Gastrocnemius medialis (tissue), 4 donors: ENCODE results near the gene TCAF1. TPM values are rescaled to one million over a fixed set of nuclear protein-coding genes. Genes with fewer than 3 reads are reported as not detected.
A peak's percentile ranks its signal among the peaks of the same experiment; 100 is the strongest.

Source experiments
- ATAC-seq, 2 donors: fragments of 150-250 bp; one replicate each; pipeline ENCODE4 v1.9.1; 2016
- DNase-seq, 2 donors: peaks; one replicate each; pipeline ENCODE4 v3.0.0-alpha.2; 2019
- H3K27ac ChIP-seq, 4 donors: fragments of 200-600 bp; sonication (generic); 1 replicate in 1 of 4; 2 replicates in 3 of 4; pipeline ENCODE4 v1.5.1; 2016 to 2018; ENCODE audit warnings: mild to moderate bottlenecking in 2 of 4, moderate library complexity in 1 of 4
- H3K27me3 ChIP-seq, 3 donors: fragments of 200-600 bp; sonication (generic) in 2 of 3; 1 replicate in 1 of 3; 2 replicates in 2 of 3; pipeline versions ENCODE4 v1.5.1 to v1.6.0; 2016 to 2019; ENCODE audit warnings: mild to moderate bottlenecking in 1 of 3, moderate library complexity in 1 of 3
- H3K36me3 ChIP-seq, 2 donors: fragments of 200-600 bp; sonication (generic) in 1 of 2; one replicate each; pipeline ENCODE4 v1.5.1; 2017 to 2018
- H3K4me1 ChIP-seq, 2 donors: fragments of 200-600 bp; sonication (generic) in 1 of 2; one replicate each; pipeline ENCODE4 v1.5.1; 2016 to 2017; ENCODE audit warnings: mild to moderate bottlenecking in 2 of 2
- H3K4me3 ChIP-seq, 4 donors: fragments of 200-600 bp; sonication (generic) in 3 of 4; 1 replicate in 1 of 4; 2 replicates in 3 of 4; pipeline ENCODE4 v1.5.1; 2016 to 2019; ENCODE audit warnings: mild to moderate bottlenecking in 2 of 4
- H3K9me3 ChIP-seq, 3 donors: fragments of 200-600 bp; sonication (generic) in 2 of 3; 1 replicate in 1 of 3; 2 replicates in 2 of 3; pipeline ENCODE4 v1.5.1; 2016 to 2019
- POLR2A ChIP-seq, 2 donors: fragments of 450-650 bp; IDR thresholded peaks; one replicate each; pipeline ENCODE4 v1.6.1; 2017; ENCODE audit warnings: antibody characterized with exemption in 2 of 2, mild to moderate bottlenecking in 2 of 2, moderate library complexity in 2 of 2
- in situ Hi-C, 4 donors: fragments of 200-750 bp; cut with MboI; loops; one replicate each; pipeline versions ENCODE4 v1.15.0 to v1.8.0; 2017; ENCODE audit warnings: low sequenced_read_pairs in 4 of 4
- intact Hi-C: fragments of 100-400 bp; cut with DNase I; formaldehyde crosslinking; loops from one replicate; pipeline ENCODE4 v1.15.1; 2023; ENCODE audit warnings: low total_unique reads
- total RNA-seq, 4 donors: library from RNA; depleted of rRNA; stranded (reverse); fragments of >200 nt; gene quantifications; one replicate each; pipeline versions ENCODE4 v1.1.0 to v1.2.3, GENCODE V29; 2016
- TF ChIP-seq, protein P1 (sequence below), 5 experiments: fragments of 450-650 bp in 3 of 5; fragments of 200-600 bp in 2 of 5; sonication (generic) in 2 of 5; IDR thresholded peaks in 4 of 5; conservative IDR thresholded peaks in 1 of 5; 1 replicate in 4 of 5; 2 replicates in 1 of 5; pipeline ENCODE4 v1.5.1; 2016 to 2019; ENCODE audit warnings: antibody characterized with exemption in 5 of 5, mild to moderate bottlenecking in 3 of 5, moderate library complexity in 3 of 5

TCAF1 gene, protein sequence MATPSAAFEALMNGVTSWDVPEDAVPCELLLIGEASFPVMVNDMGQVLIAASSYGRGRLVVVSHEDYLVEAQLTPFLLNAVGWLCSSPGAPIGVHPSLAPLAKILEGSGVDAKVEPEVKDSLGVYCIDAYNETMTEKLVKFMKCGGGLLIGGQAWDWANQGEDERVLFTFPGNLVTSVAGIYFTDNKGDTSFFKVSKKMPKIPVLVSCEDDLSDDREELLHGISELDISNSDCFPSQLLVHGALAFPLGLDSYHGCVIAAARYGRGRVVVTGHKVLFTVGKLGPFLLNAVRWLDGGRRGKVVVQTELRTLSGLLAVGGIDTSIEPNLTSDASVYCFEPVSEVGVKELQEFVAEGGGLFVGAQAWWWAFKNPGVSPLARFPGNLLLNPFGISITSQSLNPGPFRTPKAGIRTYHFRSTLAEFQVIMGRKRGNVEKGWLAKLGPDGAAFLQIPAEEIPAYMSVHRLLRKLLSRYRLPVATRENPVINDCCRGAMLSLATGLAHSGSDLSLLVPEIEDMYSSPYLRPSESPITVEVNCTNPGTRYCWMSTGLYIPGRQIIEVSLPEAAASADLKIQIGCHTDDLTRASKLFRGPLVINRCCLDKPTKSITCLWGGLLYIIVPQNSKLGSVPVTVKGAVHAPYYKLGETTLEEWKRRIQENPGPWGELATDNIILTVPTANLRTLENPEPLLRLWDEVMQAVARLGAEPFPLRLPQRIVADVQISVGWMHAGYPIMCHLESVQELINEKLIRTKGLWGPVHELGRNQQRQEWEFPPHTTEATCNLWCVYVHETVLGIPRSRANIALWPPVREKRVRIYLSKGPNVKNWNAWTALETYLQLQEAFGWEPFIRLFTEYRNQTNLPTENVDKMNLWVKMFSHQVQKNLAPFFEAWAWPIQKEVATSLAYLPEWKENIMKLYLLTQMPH
- 10 to 100 TPM; 31.4 to 43.0 (median 32.9) TPM for total RNA-seq

GRCh38 chr7:143901668-143902331, at the start of gene TCAF1:
Gene TCAF1 (minus strand): TSS chr7:143902176. CDS start chr7:143876608, 25,568 bp downstream.
- H3K4me3 ChIP-seq, result peak within 1 kb of the TSS; percentile 80 to 99 (median 94)
- TF ChIP-seq POLR2A (IDR thresholded peaks at IDR 0.05), result peak; percentile 65 to 71
- TF ChIP-seq, protein P1, sequence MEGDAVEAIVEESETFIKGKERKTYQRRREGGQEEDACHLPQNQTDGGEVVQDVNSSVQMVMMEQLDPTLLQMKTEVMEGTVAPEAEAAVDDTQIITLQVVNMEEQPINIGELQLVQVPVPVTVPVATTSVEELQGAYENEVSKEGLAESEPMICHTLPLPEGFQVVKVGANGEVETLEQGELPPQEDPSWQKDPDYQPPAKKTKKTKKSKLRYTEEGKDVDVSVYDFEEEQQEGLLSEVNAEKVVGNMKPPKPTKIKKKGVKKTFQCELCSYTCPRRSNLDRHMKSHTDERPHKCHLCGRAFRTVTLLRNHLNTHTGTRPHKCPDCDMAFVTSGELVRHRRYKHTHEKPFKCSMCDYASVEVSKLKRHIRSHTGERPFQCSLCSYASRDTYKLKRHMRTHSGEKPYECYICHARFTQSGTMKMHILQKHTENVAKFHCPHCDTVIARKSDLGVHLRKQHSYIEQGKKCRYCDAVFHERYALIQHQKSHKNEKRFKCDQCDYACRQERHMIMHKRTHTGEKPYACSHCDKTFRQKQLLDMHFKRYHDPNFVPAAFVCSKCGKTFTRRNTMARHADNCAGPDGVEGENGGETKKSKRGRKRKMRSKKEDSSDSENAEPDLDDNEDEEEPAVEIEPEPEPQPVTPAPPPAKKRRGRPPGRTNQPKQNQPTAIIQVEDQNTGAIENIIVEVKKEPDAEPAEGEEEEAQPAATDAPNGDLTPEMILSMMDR (IDR thresholded peaks at IDR 0.05 in 4 of 5, conservative IDR thresholded peaks at IDR 0.05 in 1 of 5), result peak in 3 of 5 experiments; percentile 20 to 23 (median 21)
- H3K27ac ChIP-seq, result peak within 1 kb of the TSS; percentile 86 to 97 (median 94)
- peaks cover 21 to 32% of the 10 kb centered on the region in 2 donors for H3K4me1 ChIP-seq
- no peaks in the 10 kb centered on the region for H3K27me3 ChIP-seq
- in situ Hi-C loops (no loop called here), intact Hi-C loops (loop anchor here (2.0 to 10.0 kb wide), 2 partner anchors 19 to 517 kb away; partner anchors contain the start of gene ZYX)
- no peaks in the 10 kb centered on the region for H3K9me3 ChIP-seq
- H3K36me3 ChIP-seq, result no peaks in the 10 kb centered on the region
- ATAC-seq, result peak; percentile 96 to 97
- DNase-seq, result peak; percentile 94

DNA sequence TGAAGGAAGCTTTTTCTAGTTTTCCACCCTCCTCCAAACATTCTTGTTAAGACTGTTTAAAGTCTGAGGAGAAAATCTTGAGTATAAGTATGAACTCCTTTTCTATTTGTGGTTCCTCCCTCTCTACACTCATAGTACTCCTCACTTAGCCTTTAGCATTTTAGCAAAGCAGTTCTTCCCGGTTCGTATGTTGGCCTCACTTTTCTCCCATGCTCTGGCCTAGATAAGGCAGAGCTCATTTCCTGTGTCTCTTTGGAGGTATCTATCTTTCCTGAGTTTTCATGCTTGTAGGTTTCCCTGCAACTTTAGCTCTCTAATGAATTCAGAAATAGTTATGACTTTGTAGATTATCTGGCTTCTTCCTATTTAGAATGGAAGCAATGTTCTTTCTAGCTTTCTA, 46.8 kb upstream of the TCAF1 start:
- no peak for ATAC-seq
- intact Hi-C loops (no loop called here), in situ Hi-C loops (no loop called here)
- Histone ChIP-seq H3K36me3 (no peaks in the 10 kb centered on the region), H3K4me3 (no peak overlapping the region), H3K4me1 (no peaks in the 10 kb centered on the region), H3K27me3 (no peaks in the 10 kb centered on the region), H3K27ac (no peak overlapping the region), H3K9me3 (no peaks in the 10 kb centered on the region)
- no peak for TF ChIP-seq POLR2A (IDR thresholded peaks at IDR 0.05)
- TF ChIP-seq, protein P1 (IDR thresholded peaks at IDR 0.05 in 4 of 5, conservative IDR thresholded peaks at IDR 0.05 in 1 of 5), result no peak
- no peak for DNase-seq

DNA sequence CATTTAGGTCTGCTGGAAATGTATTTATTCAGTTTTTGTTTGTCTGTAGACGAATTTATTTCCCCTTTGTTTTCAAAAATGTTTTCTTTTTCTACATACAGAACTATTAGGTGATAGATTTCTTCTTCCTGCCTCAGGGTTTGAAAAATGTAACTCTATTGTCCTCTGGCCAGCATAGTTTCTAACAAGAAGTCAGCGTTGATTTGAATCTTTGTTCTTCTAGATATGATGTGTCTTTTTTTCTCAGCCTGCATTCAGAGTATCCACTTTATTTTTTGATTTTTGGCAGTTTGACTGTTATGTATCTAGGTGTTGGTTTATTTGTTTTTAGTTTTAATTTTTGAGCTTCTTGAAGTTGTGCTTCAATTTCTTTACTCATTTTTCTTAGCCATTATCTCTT, 45.1 kb upstream of the TCAF1 start:
- intact Hi-C loops, result no loop called here

DNA sequence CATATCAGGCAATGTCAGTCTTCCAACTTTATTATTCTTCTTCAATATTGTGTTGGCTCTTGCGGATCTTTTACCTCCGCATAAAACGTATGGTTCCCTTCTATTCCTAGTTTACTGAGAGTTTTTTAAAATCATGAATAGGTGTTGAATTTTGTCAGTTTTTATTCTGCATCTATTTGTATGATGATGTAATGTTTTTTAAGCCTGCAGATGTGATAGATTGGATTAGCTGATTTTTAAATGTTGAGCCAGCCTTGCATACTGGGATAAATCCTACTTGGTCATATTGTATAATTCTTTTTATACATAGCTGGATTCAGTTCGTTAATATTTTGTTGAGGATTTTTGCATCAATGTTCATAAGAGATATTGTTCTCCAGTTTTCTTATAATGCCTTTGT, 43.4 kb upstream of the TCAF1 start:
- in situ Hi-C loops (no loop called here), intact Hi-C loops (no loop called here)
- Histone ChIP-seq H3K27ac (no peak overlapping the region), H3K4me1 (no peaks in the 10 kb centered on the region), H3K27me3 (no peaks in the 10 kb centered on the region), H3K4me3 (no peak overlapping the region), H3K9me3 (no peaks in the 10 kb centered on the region), H3K36me3 (no peaks in the 10 kb centered on the region)
- TF ChIP-seq POLR2A (IDR thresholded peaks at IDR 0.05), result no peak
- TF ChIP-seq, protein P1 (IDR thresholded peaks at IDR 0.05 in 4 of 5, conservative IDR thresholded peaks at IDR 0.05 in 1 of 5), result no peak
- DNase-seq (no peak), ATAC-seq (no peak)

More for the DNA sequence above, 45.1 kb upstream of the TCAF1 start:
- ATAC-seq, result no peak
- no peak for DNase-seq
- Histone ChIP-seq H3K27ac (no peak overlapping the region), H3K4me1 (no peaks in the 10 kb centered on the region), H3K4me3 (no peak overlapping the region), H3K36me3 (no peaks in the 10 kb centered on the region), H3K27me3 (no peaks in the 10 kb centered on the region), H3K9me3 (no peaks in the 10 kb centered on the region)
- in situ Hi-C loops, result no loop called here
- TF ChIP-seq POLR2A (IDR thresholded peaks at IDR 0.05), result no peak
- TF ChIP-seq, protein P1 (IDR thresholded peaks at IDR 0.05 in 4 of 5, conservative IDR thresholded peaks at IDR 0.05 in 1 of 5), result no peak
